ENCODE measurements around the gene LRRTM4.

DNA sequence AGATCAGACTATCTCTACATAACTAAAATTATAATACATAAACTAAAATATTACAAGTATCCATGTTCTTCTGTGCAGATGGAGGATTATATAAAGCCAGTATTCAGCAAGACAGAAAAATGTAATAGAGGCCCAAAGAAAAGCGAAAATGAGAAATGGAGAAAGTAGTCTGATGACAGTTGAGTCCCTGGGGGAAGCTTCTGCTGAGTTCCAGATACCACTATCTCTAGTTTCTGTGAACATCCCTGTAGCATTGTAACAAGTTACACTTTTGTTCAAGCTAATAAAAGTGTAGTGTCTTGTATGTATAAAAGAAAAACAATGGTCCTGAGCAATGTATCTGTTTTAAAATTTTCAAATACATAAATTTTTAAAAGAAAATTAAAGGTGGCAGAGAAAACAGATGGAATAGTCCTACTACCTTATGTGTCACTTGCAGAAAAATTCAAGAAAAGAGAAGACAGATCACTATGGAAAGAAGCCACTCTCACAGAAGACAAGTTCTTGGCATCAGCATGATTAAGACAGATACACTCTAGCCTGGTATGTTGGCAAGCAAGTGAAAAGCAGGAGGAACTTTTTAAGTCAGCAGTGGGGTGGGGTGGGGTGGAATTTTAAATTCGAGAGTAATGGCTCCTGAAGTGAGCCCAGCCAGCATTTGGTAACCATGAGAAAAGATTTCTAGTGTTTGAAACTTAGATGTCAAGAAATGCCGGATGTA is 541.9 kb downstream of the LRRTM4 start:
- TF ChIP-seq ZNF331 (CRISPR knock-in tag; IDR thresholded peaks at IDR 0.05; ENCODE audit: low read depth), result no peak
- TF ChIP-seq, protein P1, sequence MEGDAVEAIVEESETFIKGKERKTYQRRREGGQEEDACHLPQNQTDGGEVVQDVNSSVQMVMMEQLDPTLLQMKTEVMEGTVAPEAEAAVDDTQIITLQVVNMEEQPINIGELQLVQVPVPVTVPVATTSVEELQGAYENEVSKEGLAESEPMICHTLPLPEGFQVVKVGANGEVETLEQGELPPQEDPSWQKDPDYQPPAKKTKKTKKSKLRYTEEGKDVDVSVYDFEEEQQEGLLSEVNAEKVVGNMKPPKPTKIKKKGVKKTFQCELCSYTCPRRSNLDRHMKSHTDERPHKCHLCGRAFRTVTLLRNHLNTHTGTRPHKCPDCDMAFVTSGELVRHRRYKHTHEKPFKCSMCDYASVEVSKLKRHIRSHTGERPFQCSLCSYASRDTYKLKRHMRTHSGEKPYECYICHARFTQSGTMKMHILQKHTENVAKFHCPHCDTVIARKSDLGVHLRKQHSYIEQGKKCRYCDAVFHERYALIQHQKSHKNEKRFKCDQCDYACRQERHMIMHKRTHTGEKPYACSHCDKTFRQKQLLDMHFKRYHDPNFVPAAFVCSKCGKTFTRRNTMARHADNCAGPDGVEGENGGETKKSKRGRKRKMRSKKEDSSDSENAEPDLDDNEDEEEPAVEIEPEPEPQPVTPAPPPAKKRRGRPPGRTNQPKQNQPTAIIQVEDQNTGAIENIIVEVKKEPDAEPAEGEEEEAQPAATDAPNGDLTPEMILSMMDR (conservative IDR thresholded peaks at IDR 0.05; ENCODE audit: low read depth in 2 of 2), result no peak
- TF ChIP-seq EZH2 (IDR thresholded peaks at IDR 0.05; ENCODE audit: low read depth, unreplicated experiment), result no peak
